K562 (cell line): ENCODE results near the gene ZNF618. TPM values are rescaled to one million over a fixed set of nuclear protein-coding genes. Genes with fewer than 3 reads are reported as not detected.
A peak's percentile ranks its signal among the peaks of the same experiment; 100 is the strongest.

Experiments used
- ATAC-seq: fragments of 200-7000 bp; cut with Tn5 transposase; 3 replicates; pipeline ENCODE4 v1.9.1; 2020; ENCODE audit warnings: moderate library complexity
- BruUV-seq: library from RNA; stranded (reverse); fragments of 400-500 nt; replicated peaks from 2 replicates; lab custom pipeline; 2021; lab: Mats Ljungman, UMichigan
- CTCF ChIA-PET: fragments of 300-600 bp; formaldehyde crosslinking; extraction: SDS; loops from one replicate; lab custom pipeline; 2021; ENCODE audit warnings: low intra/inter-chr PET ratio; lab: Yijun Ruan, JAX
- POLR2A ChIA-PET: fragments of 300-600, 350-650 bp; sonication (Branson Sonifier 250); formaldehyde crosslinking; extraction: SDS; loops from one replicate; lab custom pipeline; 2021; ENCODE audit warnings: antibody characterized with exemption, inconsistent platforms; lab: Yijun Ruan, JAX
- DNase-seq, 4 experiments: peaks; one replicate each; pipeline versions ENCODE4 v3.0.0 to v3.0.0-alpha.2; 2011 to 2018; ENCODE audit warnings: low spot score in 3 of 4, mixed read lengths in 3 of 4; ENCODE audit errors: extremely low read depth in 1 of 4
- FAIRE-seq: peaks from 2 replicates; lab custom pipeline; 2011; peaks lifted over from hg19 to GRCh38; lab: Jason Lieb, UNC
- H2AFZ ChIP-seq: 2 replicates; pipeline ENCODE4 v1.6.0; 2011; ENCODE audit warnings: low read depth, low read length, control low read depth, inconsistent platforms
- H3K27ac ChIP-seq: fragments of 200-600 bp; 3 replicates; pipeline ENCODE4 v1.8.0; 2011; ENCODE audit warnings: low read depth, mild to moderate bottlenecking, control low read depth, inconsistent platforms, low read length, moderate library complexity, mixed read lengths; ENCODE audit errors: extremely low read depth
- H3K27me3 ChIP-seq, 2 experiments: fragments of 300-600 bp in 1 of 2; 2 replicates in 1 of 2; 3 replicates in 1 of 2; pipeline versions ENCODE4 v1.6.0 to v1.8.0; 2011; ENCODE audit warnings: inconsistent platforms in 2 of 2, low read length in 2 of 2, mild to moderate bottlenecking in 1 of 2, mixed read lengths in 1 of 2, moderate library complexity in 1 of 2; ENCODE audit not compliant: control insufficient read depth in 2 of 2, insufficient read depth in 2 of 2
- H3K36me3 ChIP-seq: fragments of 300-600 bp; 3 replicates; pipeline ENCODE4 v1.8.0; 2011; ENCODE audit warnings: mild to moderate bottlenecking, low read length, inconsistent platforms; ENCODE audit not compliant: control insufficient read depth, insufficient read depth
- H3K4me1 ChIP-seq, 2 experiments: fragments of 200-600 bp in 1 of 2; replicated peaks in 1 of 2; 2 replicates in 1 of 2; 3 replicates in 1 of 2; pipeline versions ENCODE4 v1.5.1 to v1.8.0; 2011; ENCODE audit warnings: inconsistent platforms in 2 of 2, low read length in 2 of 2, mild to moderate bottlenecking in 1 of 2, mixed read lengths in 1 of 2, moderate library complexity in 1 of 2; ENCODE audit not compliant: control insufficient read depth in 2 of 2, insufficient read depth in 2 of 2
- H3K4me2 ChIP-seq: 2 replicates; pipeline ENCODE4 v1.6.1; 2011; ENCODE audit warnings: low read length, control low read depth, inconsistent platforms, mixed read lengths; ENCODE audit not compliant: insufficient read depth
- H3K4me3 ChIP-seq: fragments of 200-600 bp; sonication (generic), shearing (Covaris generic); 2 replicates; pipeline ENCODE4 v1.5.1; 2016; ENCODE audit warnings: control low read depth, inconsistent platforms
- H3K79me2 ChIP-seq: fragments of 200-600 bp; 3 replicates; pipeline ENCODE4 v1.8.0; 2011; ENCODE audit warnings: low read length, inconsistent platforms; ENCODE audit not compliant: control insufficient read depth, insufficient read depth
- H3K9ac ChIP-seq, 2 experiments: 2 replicates each; pipeline versions ENCODE4 v1.6.0 to v1.6.1; 2011; ENCODE audit warnings: low read depth in 2 of 2, low read length in 2 of 2, control low read depth in 1 of 2, inconsistent platforms in 1 of 2, mild to moderate bottlenecking in 1 of 2, mixed read lengths in 1 of 2; ENCODE audit not compliant: insufficient read depth in 1 of 2
- H3K9me1 ChIP-seq: one replicate; pipeline ENCODE4 v1.6.0; 2011; ENCODE audit warnings: inconsistent platforms, mild to moderate bottlenecking, low read length, moderate library complexity; ENCODE audit not compliant: control insufficient read depth, insufficient read depth
- H3K9me3 ChIP-seq: replicated peaks from 2 replicates; pipeline ENCODE4 v1.5.1; 2011; ENCODE audit warnings: low read depth, low read length, inconsistent platforms; ENCODE audit not compliant: control insufficient read depth, insufficient read depth
- H4K20me1 ChIP-seq: replicated peaks from 2 replicates; pipeline ENCODE4 v1.6.1; 2011; ENCODE audit warnings: low read length, inconsistent platforms, mixed read lengths; ENCODE audit not compliant: control insufficient read depth, insufficient read depth
- CBX3 ChIP-seq, 2 experiments: IDR thresholded peaks; 1 replicate in 1 of 2; 2 replicates in 1 of 2; pipeline ENCODE4 v1.6.1; 2012; ENCODE audit warnings: inconsistent platforms in 2 of 2, low read length in 2 of 2, borderline replicate concordance in 1 of 2, control low read depth in 1 of 2
- FOXJ3 ChIP-seq: sonication (generic); formaldehyde crosslinking; IDR thresholded peaks from 2 replicates; pipeline ENCODE4 v1.4.0; 2020; ENCODE audit warnings: mild to moderate bottlenecking, missing genetic modification reagents
- HCFC1 ChIP-seq: IDR thresholded peaks from 2 replicates; pipeline ENCODE4 v1.6.1; 2012; ENCODE audit warnings: low read depth, low read length, improper control_type of control experiment
- ID3 ChIP-seq, 2 experiments: fragments of 250-450 bp in 1 of 2; fragments of 450-650 bp in 1 of 2; sonication (Bioruptor Pico) in 1 of 2; IDR thresholded peaks; 2 replicates each; pipeline versions ENCODE4 v1.6.1 to v1.8.0; 2016 to 2021; ENCODE audit warnings: mild to moderate bottlenecking in 2 of 2, moderate library complexity in 2 of 2, missing compliant biosample characterization in 1 of 2, missing genetic modification characterization in 1 of 2
- MCM7 ChIP-seq, 2 experiments: fragments of 450-650 bp; IDR thresholded peaks; 2 replicates each; pipeline ENCODE4 v1.6.1; 2016 to 2018
- MEF2D ChIP-seq: conservative IDR thresholded peaks from 2 replicates; pipeline ENCODE4 v1.6.1; 2016; ENCODE audit warnings: low read depth, missing genetic modification characterization, missing compliant biosample characterization
- RBM25 ChIP-seq: fragments of 200-400 bp; formaldehyde crosslinking; IDR thresholded peaks from 2 replicates; pipeline ENCODE4 v1.6.1; 2018; ENCODE audit warnings: low read length, low read depth, moderate library complexity; ENCODE audit not compliant: severe bottlenecking
- SMAD3 ChIP-seq: fragments of 450-650 bp; formaldehyde crosslinking; conservative IDR thresholded peaks from 2 replicates; pipeline ENCODE4 v1.4.0; 2020; ENCODE audit warnings: mild to moderate bottlenecking
- SREBF2 ChIP-seq: sonication (generic); formaldehyde crosslinking; IDR thresholded peaks from 2 replicates; pipeline ENCODE4 v1.4.0; 2020; ENCODE audit warnings: mild to moderate bottlenecking, missing genetic modification reagents
- TRIM28 ChIP-seq: fragments of 450-650 bp; IDR thresholded peaks from 2 replicates; pipeline ENCODE4 v1.6.1; 2017
- ZNF175 ChIP-seq: fragments of 200-800 bp; sonication (Bioruptor generic); IDR thresholded peaks from 2 replicates; pipeline ENCODE4 v1.6.1; 2016; ENCODE audit warnings: low read depth, mild to moderate bottlenecking, missing genetic modification characterization, missing compliant biosample characterization
- WGBS: fragments of 100-300 bp; shearing (Covaris generic); methylation state at CpG from one replicate; pipeline ENCODE4 v1.1.6; 2016; ENCODE audit warnings: low coverage, mixed read lengths; ENCODE audit not compliant: insufficient coverage; ENCODE audit errors: missing lambda C conversion rate; 5-methylcytosine and 5-hydroxymethylcytosine counted together
- in situ Hi-C: fragments of 300-500 bp; cut with MboI; formaldehyde crosslinking; loops from 4 replicates; pipeline ENCODE4 v1.15.0; 2018; ENCODE audit warnings: inconsistent platforms, mixed read lengths
- intact Hi-C: fragments of 100-400 bp; cut with micrococcal nuclease; formaldehyde crosslinking; loops from 2 replicates; pipeline ENCODE4 v1.14.2; 2022
- polyA plus RNA-seq, 8 experiments: library from polyadenylated mRNA; depleted of rRNA in 4 of 8; stranded (reverse) in 5 of 8; unstranded in 3 of 8; fragments of >200 nt; fragmentation: Nextera tagmentation in 2 of 8; fragmentation: Illumina TruSeq in 1 of 8; extraction: Ambion mirVana in 2 of 8; extraction: Trizol in 1 of 8; gene quantifications; 2 replicates each; pipeline versions ENCODE4 v1.2.1 to v1.2.3, GENCODE V29; 2011 to 2014; ENCODE audit warnings: inconsistent platforms in 1 of 8, missing spikeins in 1 of 8
- total RNA-seq, 7 experiments: library from RNA; depleted of rRNA in 6 of 7; stranded (reverse); fragments of >200 nt in 6 of 7; fragmentation: Illumina TruSeq in 2 of 7; extraction: Trizol in 2 of 7; gene quantifications; 2 replicates each; pipeline versions ENCODE4 v1.2.1 to v1.2.3, GENCODE V29; 2011 to 2021; ENCODE audit warnings: low replicate concordance in 1 of 7

ZNF618 gene
- total and polyA plus RNA-seq, 9 of the 15 experiments (the other 6 are each of a cell fraction or from before 2014, with no cell fraction given) = 0.08 to 13.7 (median 3.4) TPM

GRCh38 chr9:113927277-113927676 lies 51.2 kb downstream of the ZNF618 start:
- no peak overlapping the region for H3K4me3 ChIP-seq
- POLR2A ChIA-PET = interaction anchor here (0.7 to 1.2 kb wide), 2 partner anchors 12 to 17 kb away, joined by 3 read pairs; no protein-coding TSS in a partner anchor
- H3K36me3 ChIP-seq = no peaks in the 10 kb centered on the region
- no peak for TF ChIP-seq SMAD3 (CRISPR knock-in tag)
- no peak for TF ChIP-seq ZNF175
- no peak for TF ChIP-seq TRIM28
- no peak for TF ChIP-seq HCFC1
- no peak for TF ChIP-seq FOXJ3 (CRISPR knock-in tag)
- FAIRE-seq (no peak), ATAC-seq (no peak), DNase-seq (no peak)
- H2AFZ ChIP-seq = no peak overlapping the region
- H3K4me2 ChIP-seq = no peak overlapping the region
- intact Hi-C loops (no loop called here), in situ Hi-C loops (no loop called here)
- peaks cover 0 to 4% of the 10 kb centered on the region in 2 experiments; a peak in 1 of 5 replicates for H3K27me3 ChIP-seq
- no peaks in the 10 kb centered on the region for H4K20me1 ChIP-seq
- no peak overlapping the region for H3K27ac ChIP-seq
- peaks cover 10% of the 10 kb centered on the region; the same call in 2 of the 3 replicates for H3K79me2 ChIP-seq
- H3K9ac ChIP-seq = no peak overlapping the region
- H3K9me1 ChIP-seq = no peaks in the 10 kb centered on the region
- no TSS peak for BruUV-seq
- 26% methylated on average over 2 of the region's 2 CpGs for WGBS
- H3K4me1 ChIP-seq = peaks cover 0 to 11% of the 10 kb centered on the region in 2 experiments; a peak in 3 of 5 replicates
- CTCF ChIA-PET = no interaction called here
- H3K9me3 ChIP-seq = no peaks in the 10 kb centered on the region

- no TSS peak for BruUV-seq
- no peak for FAIRE-seq
These were observed 52.2 kb downstream of the ZNF618 start for GRCh38 chr9:113928269-113928668.

More at GRCh38 chr9:113928269-113928668, 52.2 kb downstream of the ZNF618 start:
- ChIA-PET CTCF (no interaction called here), POLR2A (interaction anchor here (0.6 kb wide), 1 partner anchor 42 kb away, joined by 3 read pairs; no protein-coding TSS in a partner anchor)
- H3K9me3 ChIP-seq = no peaks in the 10 kb centered on the region
- in situ Hi-C loops (no loop called here), intact Hi-C loops (no loop called here)
- no peak overlapping the region for H3K27ac ChIP-seq
- peaks cover 10% of the 10 kb centered on the region; the same call in 2 of the 3 replicates for H3K79me2 ChIP-seq
- peaks cover 0 to 11% of the 10 kb centered on the region in 2 experiments; a peak in 3 of 5 replicates for H3K4me1 ChIP-seq
- H2AFZ ChIP-seq = no peak overlapping the region
- ATAC-seq (no peak), DNase-seq (no peak)
- 31% methylated on average over 3 of the region's 3 CpGs for WGBS
- no peak overlapping the region for H3K4me2 ChIP-seq
- H3K9ac ChIP-seq = no peak overlapping the region
- no peaks in the 10 kb centered on the region for H3K36me3 ChIP-seq
- TF ChIP-seq RBM25 (no peak), MCM7 (IDR thresholded peaks at IDR 0.05) (no peak), SREBF2 (CRISPR knock-in tag) (no peak), MEF2D (tag) (peak; percentile 69; the same call in 1 of the 2 replicates), ID3 (CRISPR knock-in tag; IDR thresholded peaks at IDR 0.05) (no peak), ID3 (tag; IDR thresholded peaks at IDR 0.05) (no peak), CBX3 (IDR thresholded peaks at IDR 0.05; ENCODE audit: borderline replicate concordance in 1 of 2, low read length in 2 of 2) (peak in 1 of 2 experiments; percentile 60; a peak in 1 of 3 replicates)
- H4K20me1 ChIP-seq = peaks cover 5% of the 10 kb centered on the region; the same call in 1 of the 2 replicates
- H3K9me1 ChIP-seq = no peaks in the 10 kb centered on the region
- H3K27me3 ChIP-seq = peaks cover 0 to 4% of the 10 kb centered on the region in 2 experiments; a peak in 1 of 5 replicates
- no peak overlapping the region for H3K4me3 ChIP-seq
